Measurements from ENCODE around the gene CLEC4D.

DNA sequence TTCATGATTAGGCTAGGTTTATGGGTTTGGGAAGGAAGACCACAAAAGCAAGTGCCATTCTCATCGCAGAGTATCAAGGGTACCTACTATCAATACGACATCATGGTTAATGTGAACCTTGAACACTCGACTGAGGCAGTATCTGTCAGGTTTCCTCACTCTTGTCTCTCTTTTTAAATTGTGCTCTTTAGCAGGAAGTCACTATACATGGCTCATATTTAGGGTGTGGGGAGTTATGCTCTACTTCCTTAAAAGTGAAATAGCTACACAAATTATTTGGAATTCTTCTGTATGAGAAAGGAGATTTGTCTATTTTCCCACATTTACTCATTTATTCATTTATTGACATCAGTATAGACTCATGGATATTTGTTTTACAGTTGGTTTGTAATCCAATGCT lies 33.3 kb downstream of the CLEC4D start:
- TF ChIP-seq, protein P1, sequence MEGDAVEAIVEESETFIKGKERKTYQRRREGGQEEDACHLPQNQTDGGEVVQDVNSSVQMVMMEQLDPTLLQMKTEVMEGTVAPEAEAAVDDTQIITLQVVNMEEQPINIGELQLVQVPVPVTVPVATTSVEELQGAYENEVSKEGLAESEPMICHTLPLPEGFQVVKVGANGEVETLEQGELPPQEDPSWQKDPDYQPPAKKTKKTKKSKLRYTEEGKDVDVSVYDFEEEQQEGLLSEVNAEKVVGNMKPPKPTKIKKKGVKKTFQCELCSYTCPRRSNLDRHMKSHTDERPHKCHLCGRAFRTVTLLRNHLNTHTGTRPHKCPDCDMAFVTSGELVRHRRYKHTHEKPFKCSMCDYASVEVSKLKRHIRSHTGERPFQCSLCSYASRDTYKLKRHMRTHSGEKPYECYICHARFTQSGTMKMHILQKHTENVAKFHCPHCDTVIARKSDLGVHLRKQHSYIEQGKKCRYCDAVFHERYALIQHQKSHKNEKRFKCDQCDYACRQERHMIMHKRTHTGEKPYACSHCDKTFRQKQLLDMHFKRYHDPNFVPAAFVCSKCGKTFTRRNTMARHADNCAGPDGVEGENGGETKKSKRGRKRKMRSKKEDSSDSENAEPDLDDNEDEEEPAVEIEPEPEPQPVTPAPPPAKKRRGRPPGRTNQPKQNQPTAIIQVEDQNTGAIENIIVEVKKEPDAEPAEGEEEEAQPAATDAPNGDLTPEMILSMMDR (IDR thresholded peaks at IDR 0.05; ENCODE audit: low read depth, low read length, poor library complexity, severe bottlenecking): no peak
- TF ChIP-seq EZH2phosphoT487 (IDR thresholded peaks at IDR 0.05; ENCODE audit: borderline replicate concordance, low read length): no peak
